Measurements from ENCODE around the gene RNU1-1.
"Not testable (repeated sequence)": the region's sequence is repeated elsewhere in the genome, so short reads cannot be mapped to it uniquely, and the experiment has no call there.

RNU1-1 gene

GRCh38 chr1:16521288-16521583 is 7.2 kb upstream of the RNU1-1 start:
- DNase-seq: no peak

GRCh38 chr1:16520435-16521287 is 6.6 kb upstream of the RNU1-1 start:
- not testable (repeated sequence) for DNase-seq

- DNase-seq: not testable (repeated sequence)
These were observed 5.3 kb upstream of the RNU1-1 start for GRCh38 chr1:16519255-16519951.

GRCh38 chr1:16518913-16519254 is 4.8 kb upstream of the RNU1-1 start:
- not testable (repeated sequence) for DNase-seq

GRCh38 chr1:16516694-16517410 is 2.8 kb upstream of the RNU1-1 start:
- not testable (repeated sequence) for DNase-seq

- DNase-seq: peak; percentile 75
These were observed 526 bp downstream of the RNU1-1 start for GRCh38 chr1:16513412-16514106.

GRCh38 chr1:16512624-16513411 is 1.3 kb downstream of the RNU1-1 start:
- DNase-seq: peak; percentile 57

GRCh38 chr1:16511926-16512325 is 2.2 kb downstream of the RNU1-1 start:
- not testable (repeated sequence) for DNase-seq

- not testable (repeated sequence) for DNase-seq
These were observed 5.1 kb downstream of the RNU1-1 start for GRCh38 chr1:16508861-16509445.

- not testable (repeated sequence) for DNase-seq
These were observed 7.5 kb downstream of the RNU1-1 start for GRCh38 chr1:16506364-16507136.

GRCh38 chr1:16505870-16506269 is 8.2 kb downstream of the RNU1-1 start:
- not testable (repeated sequence) for DNase-seq

GRCh38 chr1:16503494-16503893 is 10.6 kb downstream of the RNU1-1 start:
- no peak for DNase-seq

- DNase-seq: not testable (repeated sequence)
These were observed 12.6 kb downstream of the RNU1-1 start for GRCh38 chr1:16501446-16501845.

- DNase-seq: not testable (repeated sequence)
These were observed 13.1 kb downstream of the RNU1-1 start for GRCh38 chr1:16500975-16501374.

- DNase-seq: not testable (repeated sequence)
These were observed 13.6 kb downstream of the RNU1-1 start for GRCh38 chr1:16500466-16500865.

GRCh38 chr1:16498573-16499413 is 15.3 kb downstream of the RNU1-1 start:
- DNase-seq: peak; percentile 69

- not testable (repeated sequence) for DNase-seq
These were observed 16.0 kb downstream of the RNU1-1 start for GRCh38 chr1:16498047-16498446.

- not testable (repeated sequence) for DNase-seq
These were observed 16.6 kb downstream of the RNU1-1 start for GRCh38 chr1:16497474-16497904.

GRCh38 chr1:16493731-16494130 is 20.4 kb downstream of the RNU1-1 start:
- DNase-seq: not testable (repeated sequence)

- not testable (repeated sequence) for DNase-seq
These were observed 21.1 kb downstream of the RNU1-1 start for GRCh38 chr1:16492937-16493336.

Measured in GOT3 (cell line).